ENCODE measurements around the gene LPAR2.

The LPAR2 gene

GRCh38 chr19:19581391-19581790, 46.6 kb downstream of the LPAR2 start:
- H3K4me3 ChIP-seq (replicated peaks in 1 of 2; ENCODE audit: low read depth in 2 of 2, low read length in 2 of 2) = no peak overlapping the region
- no peak for DNase-seq (ENCODE audit: low read depth in 2 of 2)
- TF ChIP-seq CTCF (IDR thresholded peaks at IDR 0.05; ENCODE audit: low read depth, low read length) = no peak

GRCh38 chr19:19580418-19580817, 47.6 kb downstream of the LPAR2 start:
- DNase-seq (ENCODE audit: low read depth in 2 of 2) = no peak
- no peak overlapping the region for H3K4me3 ChIP-seq (replicated peaks in 1 of 2; ENCODE audit: low read depth in 2 of 2, low read length in 2 of 2)
- no peak for TF ChIP-seq CTCF (IDR thresholded peaks at IDR 0.05; ENCODE audit: low read depth, low read length)

GRCh38 chr19:19579533-19580361, 48.3 kb downstream of the LPAR2 start:
- no peak overlapping the region for H3K4me3 ChIP-seq (replicated peaks in 1 of 2; ENCODE audit: low read depth in 2 of 2, low read length in 2 of 2)
- TF ChIP-seq CTCF (IDR thresholded peaks at IDR 0.05; ENCODE audit: low read depth, low read length) = no peak
- no peak for DNase-seq (ENCODE audit: low read depth in 2 of 2)

- no peak overlapping the region for H3K4me3 ChIP-seq (replicated peaks in 1 of 2; ENCODE audit: low read depth in 2 of 2, low read length in 2 of 2)
- no peak for DNase-seq (ENCODE audit: low read depth in 2 of 2)
- TF ChIP-seq CTCF (IDR thresholded peaks at IDR 0.05; ENCODE audit: low read depth, low read length) = no peak
These were observed 49.8 kb downstream of the LPAR2 start for GRCh38 chr19:19578252-19578651.

- TF ChIP-seq CTCF (IDR thresholded peaks at IDR 0.05; ENCODE audit: low read depth, low read length) = no peak
- DNase-seq (ENCODE audit: low read depth in 2 of 2) = no peak
These were observed 52.6 kb downstream of the LPAR2 start for GRCh38 chr19:19575411-19575810.

More at GRCh38 chr19:19575411-19575810, 52.6 kb downstream of the LPAR2 start:
- no peak overlapping the region for H3K4me3 ChIP-seq (replicated peaks in 1 of 2; ENCODE audit: low read depth in 2 of 2, low read length in 2 of 2)
